Natural killer cell (primary cell): ENCODE measurements around the gene TNNI3K. TPM values are rescaled to one million over a fixed set of nuclear protein-coding genes. Genes with fewer than 3 reads are reported as not detected.

Source experiments
- ATAC-seq, 3 donors: fragments of 150-1000 bp in 2 of 3; fragments of 200-7000 bp in 1 of 3; cut with Tn5 transposase; 1 replicate in 1 of 3; 2 replicates in 2 of 3; pipeline ENCODE4 v1.10.0; 2021; ENCODE audit warnings: mild to moderate bottlenecking in 2 of 3, moderate library complexity in 2 of 3
- DNase-seq, 2 donors: peaks; one replicate each; pipeline versions ENCODE4 v3.0.0 to v3.0.0-alpha.2; 2013 to 2021; ENCODE audit warnings: mixed read lengths in 1 of 2
- H3K27ac ChIP-seq: one replicate; pipeline ENCODE4 v1.5.1; 2013; ENCODE audit warnings: mild to moderate bottlenecking, low read length
- H3K27me3 ChIP-seq: one replicate; pipeline ENCODE4 v1.6.1; 2013; ENCODE audit warnings: low read length; ENCODE audit not compliant: control insufficient read depth, insufficient read depth
- H3K36me3 ChIP-seq: one replicate; pipeline ENCODE4 v1.6.1; 2013; ENCODE audit warnings: low read length; ENCODE audit not compliant: control insufficient read depth, insufficient read depth
- H3K4me1 ChIP-seq: one replicate; pipeline ENCODE4 v1.6.1; 2013; ENCODE audit warnings: low read length; ENCODE audit not compliant: control insufficient read depth, insufficient read depth
- H3K4me3 ChIP-seq: one replicate; pipeline ENCODE4 v1.5.1; 2013; ENCODE audit warnings: low read length
- H3K9me3 ChIP-seq: one replicate; pipeline ENCODE4 v1.6.1; 2013; ENCODE audit warnings: low read length; ENCODE audit not compliant: control insufficient read depth, insufficient read depth
- H3K27ac Mint-ChIP-seq, 2 donors: one replicate each; pipeline ENCODE4 v1.8.0; 2022; ENCODE audit warnings: mild to moderate bottlenecking in 2 of 2, mixed read lengths in 2 of 2, moderate library complexity in 1 of 2
- H3K27me3 Mint-ChIP-seq, 2 donors: one replicate each; pipeline ENCODE4 v1.8.0; 2022; ENCODE audit warnings: low read depth in 2 of 2, mixed read lengths in 2 of 2
- H3K36me3 Mint-ChIP-seq: one replicate; pipeline ENCODE4 v1.8.0; 2022; ENCODE audit warnings: mixed read lengths
- H3K4me1 Mint-ChIP-seq, 2 donors: one replicate each; pipeline ENCODE4 v1.8.0; 2022; ENCODE audit warnings: mixed read lengths in 2 of 2
- H3K4me3 Mint-ChIP-seq: one replicate; pipeline ENCODE4 v1.8.0; 2022; ENCODE audit warnings: mild to moderate bottlenecking, moderate library complexity, mixed read lengths
- H3K9me3 Mint-ChIP-seq, 2 donors: one replicate each; pipeline ENCODE4 v1.8.0; 2022; ENCODE audit warnings: mixed read lengths in 2 of 2
- WGBS: methylation state at CpG from one replicate; pipeline ENCODE4 v1.1.7; 2013; ENCODE audit warnings: missing lambda C conversion rate; ENCODE audit not compliant: insufficient coverage; 5-methylcytosine and 5-hydroxymethylcytosine counted together
- intact Hi-C: fragments of 100-400 bp; cut with micrococcal nuclease; formaldehyde crosslinking; loops from one replicate; pipeline ENCODE4 v1.14.2; 2022
- total RNA-seq, 4 donors: library from RNA; stranded (reverse); fragments of 120-200 nt in 1 of 4; gene quantifications; one replicate each; pipeline versions ENCODE4 v1.2.3 to v1.2.4, GENCODE V29; 2013 to 2022
- TF ChIP-seq, protein P1 (sequence below): fragments of 200-600 bp; IDR thresholded peaks from one replicate; pipeline ENCODE4 v1.8.0; 2022; ENCODE audit warnings: antibody characterized with exemption

TNNI3K gene
- total RNA-seq, 3 donors from 2014 or later (not counting 1 experiment from before 2014, with no cell fraction given) = 0.72 TPM; not detected in 2

- ATAC-seq = no peak
- Mint-ChIP-seq H3K4me1 (no peaks in the 10 kb centered on the region), H3K27me3 (no peaks in the 10 kb centered on the region), H3K27ac (no peak overlapping the region), H3K4me3 (no peak overlapping the region), H3K36me3 (no peaks in the 10 kb centered on the region), H3K9me3 (peaks cover 5 to 6% of the 10 kb centered on the region in 2 donors)
- TF ChIP-seq, protein P1, sequence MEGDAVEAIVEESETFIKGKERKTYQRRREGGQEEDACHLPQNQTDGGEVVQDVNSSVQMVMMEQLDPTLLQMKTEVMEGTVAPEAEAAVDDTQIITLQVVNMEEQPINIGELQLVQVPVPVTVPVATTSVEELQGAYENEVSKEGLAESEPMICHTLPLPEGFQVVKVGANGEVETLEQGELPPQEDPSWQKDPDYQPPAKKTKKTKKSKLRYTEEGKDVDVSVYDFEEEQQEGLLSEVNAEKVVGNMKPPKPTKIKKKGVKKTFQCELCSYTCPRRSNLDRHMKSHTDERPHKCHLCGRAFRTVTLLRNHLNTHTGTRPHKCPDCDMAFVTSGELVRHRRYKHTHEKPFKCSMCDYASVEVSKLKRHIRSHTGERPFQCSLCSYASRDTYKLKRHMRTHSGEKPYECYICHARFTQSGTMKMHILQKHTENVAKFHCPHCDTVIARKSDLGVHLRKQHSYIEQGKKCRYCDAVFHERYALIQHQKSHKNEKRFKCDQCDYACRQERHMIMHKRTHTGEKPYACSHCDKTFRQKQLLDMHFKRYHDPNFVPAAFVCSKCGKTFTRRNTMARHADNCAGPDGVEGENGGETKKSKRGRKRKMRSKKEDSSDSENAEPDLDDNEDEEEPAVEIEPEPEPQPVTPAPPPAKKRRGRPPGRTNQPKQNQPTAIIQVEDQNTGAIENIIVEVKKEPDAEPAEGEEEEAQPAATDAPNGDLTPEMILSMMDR = no peak
- Histone ChIP-seq H3K36me3 (no peaks in the 10 kb centered on the region), H3K27ac (no peak overlapping the region), H3K27me3 (no peaks in the 10 kb centered on the region), H3K4me1 (no peaks in the 10 kb centered on the region), H3K4me3 (no peak overlapping the region), H3K9me3 (no peaks in the 10 kb centered on the region)
- no peak for DNase-seq
- 96% methylated on average over 3 of the region's 3 CpGs for WGBS
- intact Hi-C loops = no loop called here
Observed at GRCh38 chr1:74396462-74396861, 161.3 kb downstream of the TNNI3K start.

DNA sequence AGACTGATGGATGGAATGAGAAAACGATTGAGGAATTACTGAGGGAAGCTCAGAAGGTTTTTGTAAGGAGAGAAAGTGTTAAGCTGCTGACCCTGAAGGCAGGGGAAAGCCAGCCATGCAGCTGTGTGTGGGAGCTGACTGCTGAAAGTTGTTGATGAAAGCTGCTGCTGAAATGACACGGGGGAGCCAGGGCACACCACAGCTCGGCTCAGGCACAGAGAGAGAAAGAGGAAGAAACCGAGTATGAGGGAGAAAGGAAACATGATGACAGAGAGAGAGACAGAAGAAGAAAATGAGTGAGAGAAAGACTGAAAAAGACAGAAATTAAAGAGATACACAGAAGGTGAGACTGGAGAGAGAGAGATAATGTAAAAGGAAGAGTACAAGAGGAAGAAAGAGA lies 161.7 kb downstream of the TNNI3K start:
- ATAC-seq (no peak), DNase-seq (no peak)
- no peaks in the 10 kb centered on the region for H3K27me3 ChIP-seq
- Mint-ChIP-seq H3K36me3 (no peaks in the 10 kb centered on the region), H3K4me3 (no peak overlapping the region), H3K27ac (no peak overlapping the region), H3K4me1 (no peaks in the 10 kb centered on the region), H3K27me3 (no peaks in the 10 kb centered on the region), H3K9me3 (peaks cover 5% of the 10 kb centered on the region in 2 donors)
- intact Hi-C loops = no loop called here
- no peaks in the 10 kb centered on the region for H3K9me3 ChIP-seq
- 9% methylated on average over 4 of the region's 4 CpGs for WGBS
- H3K36me3 ChIP-seq = no peaks in the 10 kb centered on the region
- H3K4me3 ChIP-seq = no peak overlapping the region
- H3K27ac ChIP-seq = no peak overlapping the region
- H3K4me1 ChIP-seq = no peaks in the 10 kb centered on the region
- TF ChIP-seq, protein P1 = no peak

GRCh38 chr1:74399249-74399648 lies 164.1 kb downstream of the TNNI3K start:
- TF ChIP-seq, protein P1 = no peak

DNA sequence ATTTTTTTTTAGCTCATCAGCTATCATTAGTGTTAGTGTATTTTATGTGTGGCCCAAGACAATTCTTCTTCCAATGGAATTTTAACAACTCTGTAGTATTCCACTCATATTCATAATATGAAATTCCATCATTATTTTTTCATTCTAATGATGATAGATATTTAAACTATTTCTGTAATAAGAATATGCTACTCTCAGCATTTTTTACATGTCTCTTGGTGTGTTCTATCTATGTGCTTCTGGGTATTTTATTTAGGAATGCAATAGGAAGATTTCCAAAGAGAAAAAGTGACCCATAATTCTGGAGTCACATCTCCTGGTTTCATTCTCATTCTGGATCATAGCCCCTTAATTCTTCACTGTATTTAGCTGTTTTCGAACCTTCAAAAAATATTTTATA lies 167.7 kb downstream of the TNNI3K start:
- Mint-ChIP-seq H3K36me3 (no peaks in the 10 kb centered on the region), H3K27me3 (no peaks in the 10 kb centered on the region), H3K27ac (no peak overlapping the region), H3K4me3 (no peak overlapping the region), H3K9me3 (peaks cover 7 to 9% of the 10 kb centered on the region in 2 donors), H3K4me1 (no peaks in the 10 kb centered on the region)
- Histone ChIP-seq H3K4me1 (no peaks in the 10 kb centered on the region), H3K4me3 (no peak overlapping the region), H3K36me3 (no peaks in the 10 kb centered on the region), H3K27ac (no peak overlapping the region), H3K27me3 (no peaks in the 10 kb centered on the region), H3K9me3 (no peaks in the 10 kb centered on the region)
- DNase-seq (no peak), ATAC-seq (no peak)
- intact Hi-C loops = no loop called here
- no CpG with 5 or more reads among the region's 1 CpG for WGBS
- TF ChIP-seq, protein P1 = no peak

More at GRCh38 chr1:74399249-74399648, 164.1 kb downstream of the TNNI3K start:
- Mint-ChIP-seq H3K36me3 (no peaks in the 10 kb centered on the region), H3K27ac (no peak overlapping the region), H3K9me3 (peaks cover 7% of the 10 kb centered on the region in 2 donors), H3K27me3 (no peaks in the 10 kb centered on the region), H3K4me3 (no peak overlapping the region), H3K4me1 (no peaks in the 10 kb centered on the region)
- ATAC-seq = no peak
- Histone ChIP-seq H3K27me3 (no peaks in the 10 kb centered on the region), H3K4me3 (no peak overlapping the region), H3K4me1 (no peaks in the 10 kb centered on the region), H3K27ac (no peak overlapping the region), H3K36me3 (no peaks in the 10 kb centered on the region), H3K9me3 (no peaks in the 10 kb centered on the region)
- DNase-seq = no peak
- 82% methylated on average over 5 of the region's 5 CpGs for WGBS
- intact Hi-C loops = no loop called here
